ENCODE results near the gene IRGQ.
"Not testable (repeated sequence)": the region's sequence is repeated elsewhere in the genome, so short reads cannot be mapped to it uniquely, and the experiment has no call there.

Gene IRGQ

DNA sequence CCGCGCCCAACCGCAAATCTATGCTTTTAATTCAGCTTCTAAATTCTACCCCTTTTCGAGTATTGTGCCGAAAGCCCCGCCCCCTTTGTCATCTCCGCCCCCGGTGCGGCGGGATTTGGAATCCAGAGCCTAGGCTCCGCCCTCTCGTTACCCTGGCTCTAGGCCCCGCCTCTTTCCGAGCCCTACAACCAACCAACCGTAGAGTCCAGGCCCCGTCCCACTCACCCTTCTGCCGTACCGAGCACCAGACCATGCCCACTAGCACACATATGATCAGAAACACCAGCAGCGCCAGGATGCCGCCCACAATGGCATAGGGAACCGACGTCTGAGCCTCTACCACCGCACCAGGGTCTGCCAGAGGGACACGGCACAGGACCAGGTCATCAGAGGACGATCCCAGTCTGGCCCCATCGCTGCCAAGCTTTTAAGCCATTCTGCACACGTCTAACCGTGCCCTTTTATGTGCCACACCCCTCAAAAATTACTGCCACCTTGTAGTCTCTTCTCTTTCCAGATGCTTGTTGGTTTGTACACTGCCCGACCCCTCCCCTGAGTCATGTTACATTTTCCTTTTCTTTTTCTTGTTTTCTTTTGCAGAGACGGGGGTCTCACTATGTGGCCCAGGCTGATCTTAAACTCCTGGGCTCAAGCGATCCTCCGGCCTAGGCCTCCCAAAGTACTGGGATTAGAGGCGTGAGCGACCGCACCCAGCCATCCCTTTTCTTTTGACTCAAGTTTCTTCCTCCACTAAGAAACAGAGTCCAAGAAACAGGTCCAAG lies 28.1 kb upstream of the IRGQ start:
- DNase-seq = no peak

DNA sequence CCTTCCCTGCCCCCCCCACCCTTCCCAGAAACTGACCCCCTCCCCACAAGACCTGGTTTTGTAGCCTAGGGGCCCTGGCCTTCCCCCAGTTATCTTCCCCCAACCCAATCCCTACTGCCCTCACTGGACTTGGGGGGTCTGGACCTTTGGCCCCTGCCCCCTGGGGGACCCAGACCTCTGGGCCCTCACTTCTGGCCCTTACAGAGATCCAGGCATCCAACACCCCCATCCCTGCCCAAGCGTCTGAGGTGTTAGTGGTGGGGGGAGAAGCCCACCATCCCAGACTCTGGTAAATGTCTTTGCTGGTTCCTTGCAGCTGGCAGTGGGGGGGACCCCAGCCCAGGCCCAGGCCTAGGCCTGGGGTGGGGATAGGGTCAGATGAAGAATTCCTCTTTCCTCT lies 27.0 kb upstream of the IRGQ start:
- no peak for DNase-seq

DNA sequence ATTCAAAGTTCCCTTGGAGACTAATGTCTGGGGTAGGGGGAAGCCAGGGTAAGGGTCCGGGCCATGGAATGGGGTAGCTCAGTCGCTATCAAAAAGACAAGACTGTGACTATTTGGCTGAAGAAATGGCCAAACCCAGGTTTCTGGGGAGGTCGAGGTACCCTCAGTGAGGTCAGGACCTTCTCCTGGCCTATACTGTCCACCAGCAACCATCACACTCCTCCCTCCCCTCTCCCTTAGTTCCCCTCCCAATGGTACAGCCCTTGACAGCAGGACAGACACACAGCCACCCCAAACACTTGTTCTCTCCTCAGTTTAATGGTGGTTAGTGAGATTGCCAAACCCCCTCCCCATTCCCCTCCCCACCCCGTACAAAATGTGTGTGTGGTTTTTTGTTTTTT lies 26.1 kb upstream of the IRGQ start:
- DNase-seq = no peak

DNA sequence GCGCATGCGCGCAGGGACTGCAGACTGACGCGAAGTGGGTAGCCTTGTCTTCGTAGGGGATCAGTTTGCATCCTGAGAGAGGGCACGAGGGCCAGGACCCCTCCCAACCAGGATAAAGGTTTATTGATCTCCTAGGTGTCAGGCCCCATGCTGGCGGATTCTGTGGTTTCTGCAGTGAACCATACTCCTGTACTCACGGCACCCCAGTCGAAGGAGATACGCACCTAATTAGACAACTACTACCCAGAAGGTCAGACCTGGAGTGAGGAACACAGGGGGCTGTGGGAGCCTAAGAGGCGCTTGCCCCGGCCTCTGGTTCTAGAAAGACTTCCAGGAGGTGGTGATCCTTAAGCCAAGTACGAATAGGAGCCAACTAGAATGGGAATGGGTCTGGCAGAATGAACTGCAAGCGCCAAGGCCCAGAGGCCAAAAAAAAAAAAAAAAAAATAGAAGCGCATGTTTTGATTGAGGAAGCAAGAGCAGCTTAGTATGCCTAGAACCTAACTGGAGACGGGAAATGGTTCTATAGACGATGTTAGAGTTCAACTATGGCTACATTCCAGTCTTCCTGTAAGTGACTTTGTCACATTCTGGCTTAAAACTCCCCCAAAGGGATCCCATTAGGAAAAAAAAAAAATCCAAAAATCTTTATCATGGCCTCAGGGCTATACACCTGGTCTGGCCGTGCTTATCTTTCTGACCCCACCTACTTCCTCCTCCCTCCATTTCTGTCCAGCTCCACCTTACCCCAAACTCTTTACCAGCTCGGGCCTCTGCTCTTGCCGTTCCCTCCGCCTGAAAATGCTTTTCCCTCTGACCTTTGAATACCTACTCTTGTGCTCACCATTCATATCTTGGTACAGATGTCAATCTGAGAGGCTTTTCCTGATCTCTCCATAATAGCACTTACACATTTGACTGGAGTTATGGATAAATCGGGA lies 24.4 kb upstream of the IRGQ start:
- DNase-seq = no peak

DNA sequence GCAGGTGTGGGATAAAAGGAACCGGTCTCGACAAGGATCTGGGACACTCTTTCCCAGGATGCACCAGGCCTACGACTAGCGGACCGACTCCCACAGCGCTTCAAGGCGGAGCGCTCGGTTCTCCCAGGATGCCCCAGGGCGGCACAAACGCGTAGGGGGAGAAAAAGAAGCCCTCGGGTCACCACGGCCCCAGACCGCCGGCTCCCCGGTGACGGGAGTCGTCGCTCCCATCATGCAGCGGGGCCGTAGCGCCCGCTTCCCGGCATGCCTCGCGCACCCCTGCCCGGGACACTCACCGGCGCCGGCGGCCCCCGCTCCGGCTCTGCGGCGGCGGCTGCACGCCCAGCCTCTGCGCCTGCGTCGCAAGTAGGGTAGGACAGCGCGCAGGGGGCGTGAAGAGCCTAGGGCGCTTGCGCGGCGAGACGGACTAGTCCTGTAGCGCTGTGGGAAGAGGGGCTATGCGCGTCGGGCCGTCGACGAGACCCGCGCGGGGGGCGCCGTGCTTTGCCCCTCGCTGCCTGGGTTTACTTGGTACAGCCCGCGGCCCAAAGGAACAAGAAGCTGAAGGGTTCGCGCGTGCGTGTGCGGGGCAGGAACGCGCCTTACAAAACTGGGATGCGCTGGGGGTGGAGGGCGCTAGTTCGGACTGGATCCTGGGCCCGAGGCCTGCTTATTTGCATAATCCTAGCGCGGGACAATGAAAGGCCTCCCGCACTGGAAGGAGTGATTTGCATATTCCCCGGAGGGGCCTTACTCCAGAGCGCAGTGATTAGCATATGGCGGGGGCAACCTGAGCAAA lies 23.5 kb upstream of the IRGQ start, which contains the start of gene ZNF428:
ZNF428 (minus strand) TSS at position 368 of the 799 bp plus-strand sequence. CDS start 5,325 bp downstream, outside the sequence.
- peak; percentile 90 for DNase-seq

DNA sequence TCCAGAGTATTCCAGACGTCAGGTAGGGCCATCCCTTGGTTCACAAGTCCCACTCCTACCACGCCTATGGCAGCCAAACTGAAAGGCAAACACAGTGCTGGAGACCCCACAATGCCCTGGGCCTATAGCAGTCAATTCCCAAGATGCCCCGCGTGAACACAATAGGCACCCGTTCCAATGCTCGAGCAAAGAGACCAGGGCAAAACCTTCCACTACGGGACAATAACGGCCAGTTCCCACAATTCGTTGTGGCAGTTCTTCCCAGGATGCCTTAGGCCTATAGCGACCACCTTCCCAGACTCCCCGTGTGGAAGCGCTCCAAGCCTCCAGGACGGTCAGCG lies 23.0 kb upstream of the IRGQ start:
- DNase-seq = no peak

DNA sequence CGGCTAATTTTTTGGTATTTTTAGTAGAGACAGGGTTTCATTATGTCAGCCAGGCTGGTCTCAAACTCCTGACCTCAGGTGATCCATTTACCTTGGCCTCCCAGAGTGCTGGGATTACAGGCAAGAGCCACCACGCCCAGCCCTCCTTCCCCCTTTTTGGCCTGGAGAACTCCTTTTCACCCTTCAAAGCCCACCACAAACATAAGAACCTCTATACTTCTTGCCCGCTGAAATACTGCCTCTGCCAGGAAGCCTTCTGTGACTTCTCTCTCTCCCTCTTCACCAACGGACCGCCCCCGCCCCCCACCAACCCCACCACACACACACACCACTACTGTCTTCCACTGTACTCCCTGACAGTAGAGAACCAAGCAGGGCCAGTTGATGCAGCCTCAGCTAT lies 21.0 kb upstream of the IRGQ start:
- DNase-seq = no peak

DNA sequence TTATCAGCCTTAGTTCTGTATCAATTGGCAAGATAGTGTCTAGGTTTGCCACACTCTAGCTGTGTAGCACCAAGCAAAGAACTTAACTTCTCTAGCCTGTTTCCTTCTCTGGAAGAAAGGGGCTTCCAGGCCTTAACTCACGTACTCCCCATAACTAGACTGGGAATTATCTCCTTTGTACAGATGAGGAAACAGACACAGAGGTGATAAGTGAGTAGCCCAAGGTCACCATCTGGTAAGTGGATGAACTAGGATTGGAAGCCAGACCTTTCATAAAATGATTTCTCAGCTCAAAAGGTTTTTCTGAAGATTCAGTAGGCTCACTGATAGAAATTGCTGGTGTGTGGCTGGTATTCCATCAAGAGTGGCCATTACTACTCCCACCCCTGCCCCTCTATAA lies 20.4 kb upstream of the IRGQ start:
- DNase-seq = no peak

DNA sequence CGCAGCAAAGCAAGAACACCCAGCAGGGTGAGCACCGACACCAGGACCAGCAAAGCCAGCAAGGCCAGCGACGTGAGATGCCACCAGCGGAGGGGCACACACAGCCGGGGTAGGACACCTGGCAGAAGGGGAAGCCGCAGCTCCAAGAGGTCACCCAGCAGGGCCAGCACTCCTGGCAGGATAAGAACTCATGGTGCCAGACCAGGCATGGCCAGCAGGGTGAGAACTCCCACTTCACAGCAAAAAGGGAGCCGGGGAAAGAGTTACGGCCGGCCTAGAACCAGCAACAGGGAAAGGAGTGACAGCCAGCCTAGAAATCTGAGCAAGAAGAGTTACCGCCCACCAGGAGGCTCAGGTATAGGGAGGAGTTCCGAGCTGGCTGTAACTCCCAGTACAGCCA lies 16.4 kb upstream of the IRGQ start:
- no peak for DNase-seq

DNA sequence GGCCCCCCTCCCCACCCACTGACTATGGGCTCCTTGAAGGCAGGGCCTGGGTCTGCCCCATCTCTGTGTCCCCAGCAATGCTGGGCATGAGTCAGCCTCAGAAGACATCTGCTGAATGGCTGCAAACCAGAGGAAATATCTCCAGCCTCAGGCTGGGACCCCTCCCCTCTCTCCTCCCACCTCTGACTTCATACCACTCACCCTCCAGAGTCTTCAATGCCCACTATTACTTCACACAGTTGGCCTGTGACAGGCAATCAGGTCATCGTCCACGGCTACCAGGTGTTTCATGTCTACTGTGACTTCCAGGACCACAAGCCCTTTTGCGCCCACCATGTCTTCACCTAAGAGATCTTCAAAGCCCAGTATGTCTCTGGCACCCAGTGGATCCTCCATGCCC lies 15.9 kb upstream of the IRGQ start, which contains the start of gene SRRM5:
SRRM5 (plus strand) TSS at position 301 of the 400 bp plus-strand sequence; CDS start at position 335, 34 bp downstream.
- no peak for DNase-seq

DNA sequence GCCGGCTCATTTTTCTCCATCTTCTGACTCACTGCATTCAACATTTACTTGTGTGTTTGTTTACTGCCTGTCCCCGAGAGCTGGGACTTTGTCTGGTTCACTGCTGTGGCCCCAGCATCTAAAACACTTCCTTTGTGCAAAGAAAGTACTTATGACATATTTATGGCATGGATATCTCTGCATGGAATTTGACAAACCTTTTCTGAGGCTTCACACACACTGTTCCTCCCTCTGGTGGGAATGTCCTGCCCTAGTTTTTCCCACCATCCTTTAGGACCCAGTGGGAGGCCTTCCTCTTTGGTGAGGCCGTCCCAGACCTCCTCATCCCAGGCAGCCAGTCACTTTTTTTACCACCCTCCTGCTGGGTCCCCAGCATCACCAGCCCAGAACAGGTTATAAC lies 14.6 kb upstream of the IRGQ start:
- peak; percentile 19 for DNase-seq

DNA sequence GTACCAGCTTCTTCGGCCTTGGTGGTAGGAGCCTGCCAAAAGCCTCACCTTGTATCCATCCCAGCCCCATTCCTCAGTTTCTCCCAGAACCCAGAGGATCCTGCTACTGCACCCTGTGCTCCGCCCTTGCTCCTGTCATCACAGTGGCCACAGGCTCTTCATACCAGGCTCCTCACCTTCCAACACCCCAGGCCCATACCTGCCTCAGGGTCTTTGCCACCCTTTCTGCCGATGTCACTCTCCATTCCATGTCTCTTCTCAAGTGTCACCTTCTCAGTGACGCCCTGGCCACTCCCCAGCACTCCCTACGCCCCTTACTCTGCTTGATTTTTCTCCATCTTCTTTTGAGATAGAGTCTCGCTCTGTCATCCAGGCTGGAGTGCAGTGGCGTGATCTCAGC lies 13.9 kb upstream of the IRGQ start:
- no peak for DNase-seq

DNA sequence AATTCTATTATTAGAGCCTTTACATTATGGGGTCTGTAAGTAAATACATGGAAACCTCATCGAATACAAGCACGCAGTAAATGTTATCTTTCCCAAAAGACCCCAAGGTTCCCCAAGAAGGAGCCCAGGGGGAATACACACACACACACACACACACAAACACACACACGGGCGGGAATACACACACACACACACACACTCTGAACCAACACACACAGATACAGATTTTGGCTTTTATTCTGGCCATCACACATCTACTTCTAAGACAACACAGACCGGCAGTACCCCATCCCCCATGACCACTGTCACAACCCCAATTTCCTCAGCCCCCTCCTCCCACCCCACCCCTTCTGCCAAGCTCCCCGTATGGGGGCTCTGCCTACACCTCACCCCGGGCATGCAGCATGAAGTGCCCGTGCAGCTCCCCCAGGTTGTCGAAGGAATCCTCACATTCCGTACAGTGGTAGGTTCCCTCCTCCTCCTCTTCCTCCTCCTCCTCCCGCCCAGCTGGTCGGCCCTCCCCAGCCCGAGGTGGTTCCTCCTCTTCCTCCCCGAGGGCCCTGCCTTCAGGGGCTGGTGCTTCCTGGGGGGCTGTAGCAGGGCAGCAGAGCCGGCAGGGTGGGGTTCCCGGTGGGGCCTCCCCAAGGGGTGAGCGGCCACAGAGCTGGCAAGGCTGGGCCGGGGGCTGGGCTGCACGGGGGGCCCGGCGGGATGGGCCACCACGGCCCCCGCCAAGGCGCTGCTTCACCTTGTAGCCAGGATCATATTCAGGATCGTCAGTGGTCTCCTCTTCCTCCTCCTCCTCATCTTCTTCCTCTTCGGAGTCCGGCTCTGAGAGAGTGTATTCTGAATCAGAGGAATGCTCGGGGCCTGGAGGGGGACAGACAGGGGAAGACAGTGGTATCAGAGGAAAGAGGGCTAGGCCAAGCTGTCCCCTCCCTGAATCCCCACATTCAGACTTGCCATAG lies 11.6 kb upstream of the IRGQ start:
- DNase-seq = no peak

DNA sequence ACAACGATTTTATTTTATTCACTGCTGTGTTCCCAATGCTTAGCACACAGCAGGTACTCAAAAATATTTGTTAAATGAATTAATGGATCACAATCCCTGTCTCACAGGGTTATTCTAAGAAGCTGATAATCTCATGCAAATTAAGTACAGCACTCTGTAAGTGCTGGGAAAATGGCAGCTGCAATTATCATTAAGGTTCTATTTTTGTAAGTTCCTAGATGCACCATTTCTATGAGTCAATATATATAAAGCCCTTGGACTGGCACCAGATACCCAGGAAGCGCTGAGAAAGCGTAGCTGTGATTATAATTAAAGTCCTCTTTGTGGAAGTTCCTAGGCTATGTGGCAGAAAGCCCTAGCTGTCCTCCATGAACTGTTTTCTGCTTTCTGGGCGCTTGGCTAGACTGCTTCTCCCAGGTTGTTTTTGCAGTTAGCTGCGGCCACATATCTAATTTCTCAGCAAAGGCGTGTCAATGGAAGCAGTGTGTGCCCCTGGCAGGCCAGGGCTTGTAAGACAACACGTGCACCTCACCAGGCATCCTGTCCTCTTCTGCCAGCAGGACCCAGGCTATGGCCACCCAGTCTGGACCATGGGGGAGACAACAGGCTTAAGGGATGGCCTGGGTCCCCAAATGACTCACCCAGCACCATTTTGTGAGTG lies 10.8 kb upstream of the IRGQ start:
- DNase-seq = no peak

DNA sequence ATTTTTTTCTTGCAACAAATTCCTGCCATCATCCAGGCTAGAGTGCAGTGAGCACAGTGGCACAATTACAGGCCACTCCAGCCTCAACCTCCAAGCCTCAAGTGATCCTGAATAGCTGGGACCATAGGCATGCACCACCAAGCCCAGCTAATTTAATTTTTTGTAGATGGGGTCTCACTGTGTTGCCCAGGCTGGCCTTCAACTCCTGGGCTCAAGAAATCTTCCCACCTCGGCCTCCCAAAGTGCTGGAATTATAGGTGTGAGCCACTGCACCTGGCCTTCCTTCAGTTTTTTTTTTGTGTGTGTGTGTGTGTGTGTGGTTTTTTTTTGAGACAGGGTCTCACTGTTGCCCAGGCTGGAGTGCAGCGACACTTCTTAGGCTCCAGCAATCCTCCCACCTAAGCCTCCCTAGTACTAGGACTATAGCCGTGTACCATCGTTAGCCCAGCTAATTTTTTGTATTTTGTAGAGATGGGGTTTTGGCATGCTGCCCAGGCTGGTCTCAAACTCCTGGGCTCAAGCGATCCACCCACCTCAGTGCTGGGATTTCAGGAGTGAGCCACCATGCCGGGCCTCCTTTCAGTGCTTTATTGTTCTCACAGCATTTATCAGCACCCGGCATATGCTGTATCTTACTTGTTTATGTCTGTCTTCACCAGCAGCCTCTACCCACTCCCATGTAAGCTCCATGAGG lies 10.1 kb upstream of the IRGQ start:
- no peak for DNase-seq

DNA sequence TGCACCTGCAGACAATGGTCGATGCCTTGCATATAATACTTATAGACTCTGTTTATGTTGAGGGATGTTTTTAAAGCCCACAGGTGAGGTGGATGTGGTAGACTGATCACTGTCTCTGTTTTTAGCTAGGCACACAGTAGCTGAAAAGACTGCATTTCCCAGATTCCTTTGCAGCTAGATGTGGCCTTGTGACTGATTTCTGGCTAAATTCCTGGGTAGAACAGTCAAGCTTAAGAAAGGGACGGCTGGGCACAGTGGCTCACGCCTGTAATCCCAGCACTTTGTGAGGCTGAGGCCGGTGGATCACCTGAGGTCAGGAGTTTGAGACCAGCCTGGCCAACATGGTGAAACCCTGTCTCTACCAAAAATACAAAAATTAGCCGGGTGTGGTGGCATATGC lies 4.4 kb upstream of the IRGQ start:
- DNase-seq = not testable (repeated sequence)

DNA sequence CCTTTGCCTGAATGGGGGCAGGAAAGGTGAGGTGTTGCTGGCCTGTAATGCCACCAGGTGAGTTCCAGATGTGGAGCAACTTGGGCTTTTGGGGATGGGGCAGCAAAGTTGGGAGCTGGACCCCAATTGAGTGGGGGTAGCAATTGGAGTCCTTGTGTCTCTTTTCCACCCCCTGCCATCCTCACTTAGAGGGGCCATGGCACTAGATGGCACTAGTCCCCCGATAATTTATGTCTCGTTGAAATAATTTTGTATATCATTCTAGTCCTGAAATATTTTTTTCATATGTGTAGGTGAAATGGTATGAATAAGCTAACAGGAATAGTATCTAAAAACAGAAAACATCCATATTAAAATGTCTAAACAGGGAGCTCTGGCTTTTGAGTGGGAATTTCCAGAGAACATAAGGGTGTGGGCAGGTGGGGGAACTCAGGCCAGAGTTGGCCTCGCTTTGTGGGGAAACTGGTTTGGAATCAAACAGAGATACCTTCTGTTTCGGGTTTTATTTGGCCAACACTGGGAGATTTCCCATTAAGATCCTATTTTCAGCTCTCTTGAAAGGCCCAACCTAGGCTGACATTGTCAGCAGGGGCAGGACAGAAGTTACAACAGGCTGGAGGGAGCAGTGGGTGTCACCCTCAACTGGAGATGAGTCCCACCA lies 3.8 kb upstream of the IRGQ start:
- DNase-seq = no peak

DNA sequence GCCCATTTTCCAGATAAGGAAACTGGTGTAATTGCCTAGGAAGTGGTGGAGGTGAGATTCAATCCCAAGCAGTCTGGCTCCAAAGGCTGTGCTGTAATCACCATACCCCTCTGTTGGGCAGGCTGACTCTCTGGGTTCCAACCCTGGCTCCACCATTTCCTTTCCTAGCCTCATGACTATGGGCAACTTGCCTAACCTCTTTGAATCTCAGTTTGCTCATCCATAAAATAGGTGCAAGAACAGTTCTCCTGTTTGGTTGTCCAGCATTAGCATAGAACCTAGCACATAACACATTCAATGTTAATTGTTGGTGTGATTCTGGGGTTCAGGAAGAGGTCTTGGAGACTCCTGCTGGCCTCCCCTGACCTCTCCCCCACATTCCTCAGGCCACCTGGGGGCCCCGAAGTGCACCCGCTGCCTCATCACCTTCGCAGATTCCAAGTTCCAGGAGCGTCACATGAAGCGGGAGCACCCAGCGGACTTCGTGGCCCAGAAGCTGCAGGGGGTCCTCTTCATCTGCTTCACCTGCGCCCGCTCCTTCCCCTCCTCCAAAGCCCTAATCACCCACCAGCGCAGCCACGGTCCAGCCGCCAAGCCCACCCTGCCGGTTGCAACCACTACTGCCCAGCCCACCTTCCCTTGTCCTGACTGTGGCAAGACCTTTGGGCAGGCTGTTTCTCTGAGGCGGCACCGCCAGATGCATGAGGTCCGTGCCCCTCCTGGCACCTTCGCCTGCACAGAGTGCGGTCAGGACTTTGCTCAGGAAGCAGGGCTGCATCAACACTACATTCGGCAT lies 2.7 kb upstream of the IRGQ start:
- no peak for DNase-seq

DNA sequence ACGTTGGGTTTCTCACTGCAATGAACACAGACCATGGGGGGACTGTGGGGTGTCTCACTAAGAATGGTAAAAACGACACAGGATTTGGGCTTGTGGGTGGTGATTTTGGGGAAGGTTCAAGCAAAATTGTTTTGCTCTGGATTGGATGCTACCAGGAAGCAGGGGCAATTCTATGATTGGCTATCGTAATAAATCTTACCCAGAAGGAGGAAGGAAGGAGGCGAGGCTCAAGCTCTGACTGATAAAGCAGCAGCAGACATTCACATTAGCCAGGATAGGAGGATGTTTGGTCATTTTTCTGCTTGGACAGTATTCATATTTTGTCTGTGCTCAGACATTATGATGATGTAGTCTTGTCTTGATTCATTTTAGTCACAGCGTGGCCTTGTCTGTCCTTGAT lies 1.9 kb upstream of the IRGQ start:
- no peak for DNase-seq
